ENCODE results near the gene SLC9A9.

DNA sequence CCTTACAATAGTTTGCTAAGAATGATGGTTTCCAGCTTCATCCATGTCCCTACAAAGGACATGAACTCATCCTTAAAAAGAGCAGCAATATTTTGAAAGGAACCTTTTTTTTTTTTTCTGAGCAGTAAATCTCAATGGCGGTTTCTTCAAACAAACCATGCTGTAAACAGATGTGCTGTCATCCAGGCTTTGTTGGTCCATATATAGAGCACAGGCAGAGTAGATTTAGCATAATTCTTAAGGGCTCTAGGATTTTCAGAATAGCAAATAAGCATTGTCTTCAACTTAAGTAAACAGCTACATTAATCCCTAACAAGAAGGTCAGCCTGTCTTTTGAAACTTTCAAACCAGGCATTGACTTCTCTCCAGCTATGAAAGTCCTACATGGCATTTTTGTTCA lies 334.2 kb downstream of the SLC9A9 start:
- TF ChIP-seq, protein P1, sequence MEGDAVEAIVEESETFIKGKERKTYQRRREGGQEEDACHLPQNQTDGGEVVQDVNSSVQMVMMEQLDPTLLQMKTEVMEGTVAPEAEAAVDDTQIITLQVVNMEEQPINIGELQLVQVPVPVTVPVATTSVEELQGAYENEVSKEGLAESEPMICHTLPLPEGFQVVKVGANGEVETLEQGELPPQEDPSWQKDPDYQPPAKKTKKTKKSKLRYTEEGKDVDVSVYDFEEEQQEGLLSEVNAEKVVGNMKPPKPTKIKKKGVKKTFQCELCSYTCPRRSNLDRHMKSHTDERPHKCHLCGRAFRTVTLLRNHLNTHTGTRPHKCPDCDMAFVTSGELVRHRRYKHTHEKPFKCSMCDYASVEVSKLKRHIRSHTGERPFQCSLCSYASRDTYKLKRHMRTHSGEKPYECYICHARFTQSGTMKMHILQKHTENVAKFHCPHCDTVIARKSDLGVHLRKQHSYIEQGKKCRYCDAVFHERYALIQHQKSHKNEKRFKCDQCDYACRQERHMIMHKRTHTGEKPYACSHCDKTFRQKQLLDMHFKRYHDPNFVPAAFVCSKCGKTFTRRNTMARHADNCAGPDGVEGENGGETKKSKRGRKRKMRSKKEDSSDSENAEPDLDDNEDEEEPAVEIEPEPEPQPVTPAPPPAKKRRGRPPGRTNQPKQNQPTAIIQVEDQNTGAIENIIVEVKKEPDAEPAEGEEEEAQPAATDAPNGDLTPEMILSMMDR (IDR thresholded peaks at IDR 0.05 in 4 of 5, conservative IDR thresholded peaks at IDR 0.05 in 1 of 5): no peak
- no peak for TF ChIP-seq POLR2A (IDR thresholded peaks at IDR 0.05)
